Skeletal muscle cell (primary cell): Measurements from ENCODE around the gene SH2D2A.
"Not testable (repeated sequence)": the region's sequence is repeated elsewhere in the genome, so short reads cannot be mapped to it uniquely, and the experiment has no call there.

Experiments
- DNase-seq: peaks from one replicate; pipeline ENCODE4 v3.0.0-alpha.2; 2010; ENCODE audit warnings: low read depth
- H3K4me3 ChIP-seq: 2 replicates; pipeline ENCODE4 v1.5.1; 2011; ENCODE audit warnings: low read depth, mild to moderate bottlenecking, control low read depth, low read length, moderate library complexity

Gene SH2D2A

DNA sequence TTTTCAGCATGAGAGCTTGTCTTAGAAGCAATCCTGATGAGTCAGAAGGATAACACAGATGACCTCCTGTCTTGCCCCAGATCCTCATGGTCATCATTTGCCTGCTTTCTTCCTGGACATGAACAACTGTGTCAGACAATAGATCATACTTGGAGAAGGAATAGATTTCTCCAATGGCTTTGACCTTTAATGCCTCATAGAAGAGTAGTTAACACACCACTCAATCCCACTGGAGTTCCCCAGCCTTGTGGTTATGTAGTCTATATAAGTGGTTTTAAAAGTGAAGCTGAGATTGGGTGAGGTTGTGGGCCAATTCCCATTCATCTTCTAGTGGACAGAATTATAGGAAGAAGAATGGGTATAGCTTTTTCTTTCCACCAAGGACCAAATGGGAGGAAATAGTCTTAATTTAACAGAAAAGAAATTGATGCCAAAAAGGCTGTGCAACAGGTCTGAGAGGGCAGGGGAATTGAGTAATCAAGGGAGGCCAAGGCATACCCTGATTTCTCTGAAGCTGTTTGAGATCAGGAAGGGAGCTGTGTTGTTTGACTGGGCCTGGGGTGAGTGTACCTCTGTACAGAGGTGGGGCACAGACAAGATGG is 35.0 kb downstream of the SH2D2A start:
- peak; percentile 41 for DNase-seq
- no peak overlapping the region for H3K4me3 ChIP-seq

GRCh38 chr1:156777573-156777972 is 39.1 kb downstream of the SH2D2A start:
- no peak overlapping the region for H3K4me3 ChIP-seq
- DNase-seq = no peak

- H3K4me3 ChIP-seq = no peak overlapping the region
- DNase-seq = no peak
Measured at GRCh38 chr1:156776942-156777341, 39.7 kb downstream of the SH2D2A start.

DNA sequence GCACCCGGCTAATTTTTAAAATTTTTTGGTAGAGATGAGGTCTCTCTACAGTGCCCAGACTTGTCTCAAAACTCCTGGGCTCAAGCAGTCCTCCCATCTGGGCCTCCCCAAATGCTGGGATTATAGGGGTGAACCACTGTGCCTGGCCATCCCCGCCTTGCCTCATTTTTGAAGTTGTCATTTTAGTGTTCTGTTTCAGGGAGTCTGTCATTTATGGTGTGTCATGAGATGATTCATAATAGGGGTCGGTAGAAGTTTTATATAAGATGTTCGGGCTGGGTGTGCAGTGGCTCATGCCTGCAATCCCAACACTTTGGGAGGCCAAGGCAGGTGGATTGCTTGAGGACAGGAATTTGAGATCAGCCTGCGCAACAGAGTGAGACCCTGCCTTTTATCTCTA is 40.8 kb downstream of the SH2D2A start:
- no peak for DNase-seq
- no peak overlapping the region for H3K4me3 ChIP-seq

DNA sequence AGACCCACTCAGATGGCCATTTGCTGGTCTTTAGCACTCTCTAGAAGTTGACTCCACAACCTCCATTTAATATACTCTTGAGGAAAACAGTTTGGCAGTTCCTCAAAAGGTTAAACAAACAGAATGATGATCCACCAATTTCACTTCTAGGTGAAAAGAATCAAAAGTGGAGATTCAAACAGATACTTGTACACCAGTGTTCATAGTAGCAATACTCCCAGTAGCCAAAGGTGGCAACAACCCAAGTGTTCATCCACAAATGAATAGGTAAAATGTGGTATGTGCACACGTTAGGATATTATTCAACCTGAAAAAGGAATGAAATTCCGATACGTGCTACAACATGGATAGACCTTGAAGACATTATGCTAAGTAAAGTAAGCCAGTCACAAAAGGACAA is 43.0 kb downstream of the SH2D2A start:
- DNase-seq = no peak
- H3K4me3 ChIP-seq = no peak overlapping the region

GRCh38 chr1:156772728-156773497 is 43.7 kb downstream of the SH2D2A start:
- no peak for DNase-seq
- H3K4me3 ChIP-seq = no peak overlapping the region

GRCh38 chr1:156772222-156772621 is 44.4 kb downstream of the SH2D2A start:
- no peak for DNase-seq
- no peak overlapping the region for H3K4me3 ChIP-seq

DNA sequence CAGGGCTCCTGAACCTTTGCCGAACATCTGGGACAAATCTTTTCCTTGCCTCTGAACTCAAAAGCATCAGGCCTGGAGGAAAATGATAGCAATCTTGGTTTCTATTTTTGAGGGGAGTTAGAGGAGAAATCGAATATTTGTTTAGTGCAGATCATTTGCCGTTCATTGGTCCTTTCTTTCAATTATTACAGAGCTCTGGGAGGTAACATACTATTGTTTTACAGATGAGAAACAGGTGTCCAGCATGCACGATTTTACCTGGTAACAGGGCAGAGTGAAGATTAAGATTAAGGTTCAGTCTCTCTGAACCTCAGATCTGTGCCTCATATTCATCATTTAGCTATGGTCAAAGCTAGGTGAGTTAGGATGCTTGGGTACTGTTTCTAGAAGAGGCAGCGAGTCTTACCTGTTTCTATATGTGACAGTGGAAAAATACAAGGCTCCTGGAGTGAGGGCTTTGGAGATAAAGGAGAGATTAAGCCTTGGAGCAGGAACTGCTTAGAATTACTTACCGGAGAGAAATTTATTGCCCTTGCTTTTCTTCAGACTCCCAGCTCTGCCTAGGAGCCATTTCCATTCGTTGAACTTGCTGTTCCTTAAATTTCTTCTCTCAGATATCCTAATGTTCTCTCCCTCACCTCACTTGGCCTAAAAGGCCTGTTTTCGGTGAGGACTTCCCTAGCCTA is 47.9 kb downstream of the SH2D2A start:
- peak overlapping the region; percentile 96 for H3K4me3 ChIP-seq
- DNase-seq = no peak

- peak overlapping the region; percentile 96 for H3K4me3 ChIP-seq
- no peak for DNase-seq
Measured at GRCh38 chr1:156767879-156768604, 48.6 kb downstream of the SH2D2A start.

DNA sequence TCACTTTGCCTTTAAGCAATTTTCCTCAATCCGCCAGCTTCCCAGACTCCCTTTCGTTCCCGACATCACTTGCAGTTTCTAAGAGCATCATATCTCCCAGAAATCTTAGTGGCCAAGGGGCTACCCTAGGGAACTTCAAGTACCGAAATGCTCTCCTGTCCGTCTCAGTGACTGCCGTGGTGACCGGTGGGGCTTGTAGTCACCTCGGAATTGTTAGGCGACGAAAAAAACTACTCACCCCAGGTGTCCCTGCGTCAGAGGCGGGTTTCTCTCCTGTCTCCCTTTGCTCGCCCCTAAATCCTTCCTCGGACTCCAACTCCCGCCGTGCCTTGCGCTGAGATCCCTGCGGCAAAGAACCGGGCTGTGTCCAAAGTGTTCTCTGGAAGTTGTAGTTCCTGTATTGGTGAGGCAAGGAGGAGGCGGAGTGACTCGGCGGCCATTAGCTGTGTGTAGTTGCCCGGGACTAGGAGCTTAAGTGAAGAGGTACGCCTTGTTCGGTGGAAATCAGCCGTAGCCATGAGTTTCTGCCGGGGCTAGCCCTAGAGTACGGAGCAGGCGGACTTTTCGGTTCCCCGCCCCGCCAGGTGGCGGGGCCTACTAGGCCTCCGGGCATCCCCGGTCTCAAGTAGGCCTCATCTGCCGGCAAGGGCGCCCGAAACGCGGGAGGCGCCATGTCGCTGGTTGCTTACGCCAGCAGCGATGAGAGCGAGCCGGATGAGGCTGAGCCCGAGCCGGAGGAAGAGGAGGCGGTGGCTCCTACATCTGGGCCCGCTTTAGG is 49.4 kb downstream of the SH2D2A start, which contains the start of gene PRCC:
PRCC (plus strand) TSS at position 435 of the 778 bp plus-strand sequence; CDS start at position 672, 237 bp downstream.
- peak within 1 kb of the TSS; percentile 96 for H3K4me3 ChIP-seq
- peak; percentile 100 for DNase-seq

DNA sequence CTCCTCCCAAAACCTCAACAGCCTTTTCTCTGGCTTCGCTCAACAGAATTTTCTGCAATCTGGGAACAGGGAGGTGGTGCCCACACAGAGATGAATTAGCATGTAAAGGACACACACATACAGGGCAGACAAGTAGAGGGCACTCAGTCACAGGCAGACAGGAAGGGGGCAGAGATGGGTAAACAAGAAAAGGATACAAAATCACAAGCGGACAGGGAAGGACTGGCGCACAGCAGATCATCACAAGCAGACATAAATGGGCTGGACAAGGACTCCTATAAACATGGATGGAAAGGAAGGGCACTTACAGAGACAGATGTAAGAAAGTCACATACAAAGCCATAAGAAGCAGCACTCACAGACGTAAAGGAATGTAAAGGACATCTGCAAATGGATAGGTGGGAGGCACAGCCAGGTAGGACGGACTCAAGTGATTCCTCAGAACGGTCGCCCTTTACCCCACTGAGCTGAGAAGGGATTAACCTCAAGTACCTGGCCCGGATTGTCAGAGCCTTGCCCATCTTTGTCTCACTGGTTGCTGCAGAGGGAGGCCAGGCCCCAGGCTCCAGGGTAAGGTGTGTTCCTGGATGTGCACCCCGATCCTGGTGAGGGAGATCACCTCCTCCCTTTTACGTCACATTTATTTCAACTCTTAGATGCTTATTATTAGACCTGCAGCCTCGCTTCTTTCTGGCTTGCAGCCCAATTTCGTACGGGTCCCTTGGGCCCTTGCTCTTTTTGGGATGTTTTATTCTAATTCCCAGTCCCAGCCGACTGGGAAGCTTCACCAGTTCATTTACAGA is 50.1 kb downstream of the SH2D2A start:
- DNase-seq = no peak
- H3K4me3 ChIP-seq = peak overlapping the region; percentile 96

DNA sequence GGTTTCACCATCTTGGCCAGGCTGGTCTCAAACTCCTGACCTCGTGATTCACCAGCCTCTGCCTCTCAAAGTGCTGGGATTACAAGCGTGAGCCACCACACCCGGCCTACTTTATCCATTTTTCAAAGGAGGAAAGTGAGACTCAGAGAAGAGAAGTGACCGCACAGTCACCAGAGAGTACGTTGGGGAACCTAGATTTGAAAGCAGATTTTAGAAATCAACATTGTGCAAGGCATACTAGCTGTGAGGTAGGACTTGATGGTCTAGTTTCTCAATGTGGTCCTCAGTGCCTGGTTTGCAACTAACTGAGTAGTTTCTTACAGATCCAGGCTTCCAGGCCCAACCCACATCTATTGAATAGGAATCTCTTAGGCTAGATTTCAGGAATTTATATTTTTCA is 51.0 kb downstream of the SH2D2A start:
- no peak for DNase-seq
- no peak overlapping the region for H3K4me3 ChIP-seq

DNA sequence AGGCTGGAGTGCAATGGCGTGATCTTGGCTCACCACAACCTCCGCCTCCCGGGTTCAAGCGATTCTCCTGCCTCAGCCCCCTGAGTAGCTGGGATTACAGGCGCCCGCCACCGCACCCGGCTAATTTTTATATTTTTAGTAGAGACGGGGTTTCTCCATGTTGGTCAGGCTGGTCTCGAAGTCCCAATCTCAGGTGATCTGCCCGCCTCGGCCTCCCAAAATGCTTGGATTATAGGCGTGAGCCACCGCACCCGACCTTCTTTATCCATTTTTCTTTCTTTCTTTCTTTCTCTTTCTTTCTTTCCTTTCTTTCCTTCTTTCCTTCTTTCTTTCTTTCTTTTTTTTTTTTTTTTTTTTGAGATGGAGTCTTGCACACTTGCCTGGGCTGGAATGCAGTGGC is 51.5 kb downstream of the SH2D2A start:
- not testable (repeated sequence) for DNase-seq, H3K4me3 ChIP-seq

GRCh38 chr1:156760796-156761104 is 55.9 kb downstream of the SH2D2A start:
- no peak overlapping the region for H3K4me3 ChIP-seq
- DNase-seq = no peak

DNA sequence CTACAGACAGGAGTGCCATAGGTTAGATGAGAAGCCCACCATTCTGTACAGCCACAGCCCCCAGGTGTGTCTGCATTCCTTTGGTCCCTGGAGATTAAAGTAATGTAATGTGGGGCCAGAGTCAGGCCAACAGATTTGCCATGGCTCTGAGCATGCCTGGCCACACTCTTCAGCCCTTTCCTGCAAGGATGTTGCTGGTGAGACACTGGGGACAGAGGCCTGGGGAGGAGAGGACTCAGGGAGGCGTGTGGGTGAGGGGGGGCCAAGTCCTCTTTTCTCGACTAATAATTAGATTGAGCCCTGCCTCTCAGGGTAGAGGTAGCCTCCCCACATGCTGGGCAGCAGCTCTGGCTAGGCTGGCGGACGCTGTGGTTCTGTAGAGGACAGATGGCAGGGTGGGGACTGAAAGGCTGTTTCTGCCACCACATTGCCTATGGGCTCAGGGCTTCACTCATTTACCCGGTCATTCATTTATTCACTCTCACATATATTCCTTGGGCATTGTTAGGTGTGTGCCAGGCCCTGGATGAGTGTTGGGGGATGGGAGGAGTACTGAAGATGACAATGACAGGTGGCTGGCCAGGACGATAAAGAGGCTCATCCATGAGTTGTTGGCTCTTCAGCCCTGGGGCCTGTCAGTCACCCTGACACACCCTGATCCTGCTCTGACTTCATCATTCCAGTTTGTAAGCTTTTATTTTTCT is 56.4 kb downstream of the SH2D2A start:
- DNase-seq = no peak

GRCh38 chr1:156757572-156758253 is 58.9 kb downstream of the SH2D2A start:
- not testable (repeated sequence) for DNase-seq, H3K4me3 ChIP-seq

More for the DNA sequence above, 56.4 kb downstream of the SH2D2A start:
- H3K4me3 ChIP-seq = no peak overlapping the region

DNA sequence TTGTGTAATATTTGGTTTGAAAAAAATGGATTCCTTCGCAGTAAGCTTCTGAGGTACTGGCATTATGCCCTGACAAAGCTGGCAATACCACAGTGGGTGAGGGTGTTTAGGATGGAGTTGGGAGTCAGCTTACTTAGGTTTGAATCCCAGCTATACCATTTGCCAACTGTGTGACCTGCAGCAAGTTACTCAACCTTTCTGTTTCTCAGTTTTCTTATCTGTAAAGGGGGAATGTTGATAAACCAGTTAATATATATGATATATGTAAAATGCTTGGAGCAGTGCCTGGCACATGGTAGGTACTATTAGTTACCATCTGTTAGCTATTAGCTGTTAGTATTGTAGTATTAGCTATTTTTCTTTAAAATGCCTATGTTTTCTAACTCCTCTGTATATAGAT is 60.3 kb downstream of the SH2D2A start:
- no peak for DNase-seq
- no peak overlapping the region for H3K4me3 ChIP-seq
